Right lobe of liver (tissue), 6 donors: ENCODE measurements around the gene RAB38. TPM values are rescaled to one million over a fixed set of nuclear protein-coding genes. Genes with fewer than 3 reads are reported as not detected.
A peak's percentile ranks its signal among the peaks of the same experiment; 100 is the strongest.

ENCODE experiments used
- ATAC-seq, 4 donors: fragments of 200-7000 bp; cut with Tn5 transposase; one replicate each; pipeline ENCODE4 v1.9.1; 2020; ENCODE audit warnings: mild to moderate bottlenecking in 4 of 4, moderate library complexity in 4 of 4
- DNase-seq, 3 donors: peaks; one replicate each; pipeline ENCODE4 v3.0.0-alpha.2; 2020
- H3K27ac ChIP-seq, 3 donors: fragments of 200-600 bp; one replicate each; pipeline ENCODE4 v1.8.0; 2022
- H3K27me3 ChIP-seq, 2 donors: fragments of 200-600 bp; one replicate each; pipeline ENCODE4 v1.8.0; 2022
- H3K36me3 ChIP-seq, 4 donors: fragments of 200-600 bp; sonication (generic) in 1 of 4; one replicate each; pipeline versions ENCODE4 v1.5.1 to v1.8.0; 2017 to 2022; ENCODE audit warnings: control low read depth in 1 of 4
- H3K4me1 ChIP-seq, 4 donors: fragments of 200-600 bp; sonication (generic) in 1 of 4; one replicate each; pipeline versions ENCODE4 v1.5.1 to v1.8.0; 2017 to 2022; ENCODE audit warnings: control low read depth in 1 of 4
- H3K4me3 ChIP-seq, 3 donors: fragments of 200-600 bp; one replicate each; pipeline ENCODE4 v1.8.0; 2022
- H3K9me3 ChIP-seq, 4 donors: fragments of 200-600 bp; sonication (generic) in 1 of 4; one replicate each; pipeline versions ENCODE4 v1.5.1 to v1.8.0; 2017 to 2022; ENCODE audit warnings: control low read depth in 1 of 4
- POLR2A ChIP-seq: fragments of 450-650 bp; IDR thresholded peaks from one replicate; pipeline ENCODE4 v1.6.1; 2017; ENCODE audit warnings: antibody characterized with exemption, mild to moderate bottlenecking
- WGBS: methylation state at CpG from one replicate; pipeline ENCODE4 v1.1.6; 2018; ENCODE audit warnings: low coverage, low lambda C conversion rate; ENCODE audit not compliant: insufficient coverage; ENCODE audit errors: missing lambda C conversion rate; 5-methylcytosine and 5-hydroxymethylcytosine counted together
- intact Hi-C, 2 donors: fragments of 100-400 bp; cut with DNase I; formaldehyde crosslinking; loops; one replicate each; pipeline versions ENCODE4 v1.11.2 to v1.14.1; 2022
- long read RNA-seq: library from polyadenylated mRNA; unstranded; transcript quantifications from one replicate; pipeline ENCODE4 v2.0.0, GENCODE V29; 2019
- total RNA-seq, 6 experiments: library from RNA; depleted of rRNA in 2 of 6; stranded (reverse); fragments of >200 nt in 2 of 6; fragmentation: NEBNext Ultra II Directional in 3 of 6; extraction: Animal tissue kit (Norgen Biotek cat#: 25700) in 3 of 6; gene quantifications; one replicate each; pipeline versions ENCODE4 v1.1.0 to v1.2.4, GENCODE V29; 2016 to 2023
- TF ChIP-seq, protein P1 (sequence below), 4 donors: fragments of 200-600 bp in 3 of 4; fragments of 450-650 bp in 1 of 4; IDR thresholded peaks; one replicate each; pipeline versions ENCODE4 v1.5.1 to v1.8.0; 2016 to 2022; ENCODE audit warnings: antibody characterized with exemption in 4 of 4, mild to moderate bottlenecking in 2 of 4
- donor health status: DM: no; HTN: yes; CAD: no.
- donor health status: DM: no; HTN: no; CAD: no.
- donor health status: DM: no; HTN: no; CAD: no.
- donor health status: DM: no; HTN: yes; CAD: no.
- donor health status: DM: no; HTN: yes; CAD: no.

The RAB38 gene
- total RNA-seq, result 1 to 10 TPM in 1 of 6 experiments, under 1 TPM in 5; 0.19 to 1.0 (median 0.70) TPM
- long read RNA-seq, result 0 reads

DNA sequence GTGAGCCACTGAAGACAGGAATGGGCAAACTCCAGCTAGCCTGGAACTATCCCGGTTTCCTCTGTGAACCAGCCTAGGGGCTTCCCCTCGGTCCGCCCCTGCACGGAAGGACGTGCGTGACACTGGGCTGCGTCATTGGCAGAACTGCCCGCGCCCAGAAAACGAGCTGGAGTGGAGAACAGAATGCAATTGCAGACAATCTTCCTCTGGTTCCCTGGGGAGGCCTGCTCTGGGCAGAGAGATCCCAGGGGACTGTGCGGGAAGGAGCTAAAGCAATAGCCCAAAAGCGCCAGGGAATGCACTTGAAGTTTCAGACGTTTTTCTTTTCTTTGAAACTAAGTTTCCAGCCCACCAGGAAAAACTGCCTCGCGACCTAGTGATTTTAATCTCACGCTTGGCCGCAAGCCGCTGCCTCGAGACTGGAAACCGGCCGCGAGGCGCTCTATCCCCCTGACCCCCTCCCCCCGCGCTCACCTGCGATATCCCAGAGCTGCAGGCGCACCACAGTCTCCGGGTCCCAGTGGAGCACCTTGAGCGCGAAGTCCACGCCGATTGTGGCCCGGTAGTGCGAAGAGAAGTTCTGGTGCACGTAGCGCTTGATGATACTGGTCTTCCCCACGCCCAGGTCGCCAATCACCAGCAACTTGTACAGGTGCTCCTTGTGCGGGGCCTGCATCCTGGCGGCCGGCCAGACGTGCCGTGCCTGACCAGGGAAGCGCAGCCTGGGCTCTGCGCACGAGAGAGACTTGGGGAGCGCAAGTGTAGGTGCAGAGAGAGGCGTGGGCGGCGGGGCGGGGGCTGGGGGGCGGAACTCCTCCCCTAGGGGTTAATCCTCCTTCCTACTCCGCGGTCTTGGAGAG is at the start of gene RAB38:
RAB38 (minus strand) TSS at position 735 of the 860 bp plus-strand sequence; CDS start at position 676, 59 bp downstream.
- Histone ChIP-seq H3K4me3 (peak within 1 kb of the TSS; percentile 41 to 46 (median 41)), H3K27ac (no peak within 1 kb of the TSS), H3K36me3 (no peaks in the 10 kb centered on the region), H3K4me1 (peaks cover 0 to 2% (median 0%) of the 10 kb centered on the region in 4 donors), H3K9me3 (no peaks in the 10 kb centered on the region), H3K27me3 (no peaks in the 10 kb centered on the region)
- ATAC-seq (peak; percentile 78 to 94 (median 82)), DNase-seq (peak; percentile 51 to 70 (median 66))
- intact Hi-C loops, result no loop called here
- TF ChIP-seq, protein P1, sequence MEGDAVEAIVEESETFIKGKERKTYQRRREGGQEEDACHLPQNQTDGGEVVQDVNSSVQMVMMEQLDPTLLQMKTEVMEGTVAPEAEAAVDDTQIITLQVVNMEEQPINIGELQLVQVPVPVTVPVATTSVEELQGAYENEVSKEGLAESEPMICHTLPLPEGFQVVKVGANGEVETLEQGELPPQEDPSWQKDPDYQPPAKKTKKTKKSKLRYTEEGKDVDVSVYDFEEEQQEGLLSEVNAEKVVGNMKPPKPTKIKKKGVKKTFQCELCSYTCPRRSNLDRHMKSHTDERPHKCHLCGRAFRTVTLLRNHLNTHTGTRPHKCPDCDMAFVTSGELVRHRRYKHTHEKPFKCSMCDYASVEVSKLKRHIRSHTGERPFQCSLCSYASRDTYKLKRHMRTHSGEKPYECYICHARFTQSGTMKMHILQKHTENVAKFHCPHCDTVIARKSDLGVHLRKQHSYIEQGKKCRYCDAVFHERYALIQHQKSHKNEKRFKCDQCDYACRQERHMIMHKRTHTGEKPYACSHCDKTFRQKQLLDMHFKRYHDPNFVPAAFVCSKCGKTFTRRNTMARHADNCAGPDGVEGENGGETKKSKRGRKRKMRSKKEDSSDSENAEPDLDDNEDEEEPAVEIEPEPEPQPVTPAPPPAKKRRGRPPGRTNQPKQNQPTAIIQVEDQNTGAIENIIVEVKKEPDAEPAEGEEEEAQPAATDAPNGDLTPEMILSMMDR (IDR thresholded peaks at IDR 0.05), result no peak
- TF ChIP-seq POLR2A, result no peak
- WGBS, result 8% methylated on average over 17 of the region's 54 CpGs

DNA sequence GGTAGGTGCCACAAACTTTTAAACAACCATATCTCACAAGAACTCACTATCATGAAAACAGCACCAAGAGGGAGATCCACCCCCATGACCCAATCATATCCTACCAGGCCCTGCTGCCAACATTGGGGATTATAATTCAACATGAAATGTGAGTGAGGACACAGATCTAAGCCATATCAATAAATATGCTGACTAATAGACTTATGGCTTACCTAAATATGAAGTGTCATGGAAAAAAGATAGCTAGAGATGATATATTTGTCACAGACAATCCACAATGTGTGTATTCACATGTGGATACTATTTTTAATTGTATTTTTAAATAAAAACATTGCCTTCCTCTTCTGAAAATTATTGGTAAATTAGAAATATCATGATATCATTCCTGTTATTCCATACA is 38.2 kb upstream of the RAB38 start:
- Histone ChIP-seq H3K36me3 (no peaks in the 10 kb centered on the region), H3K27ac (no peak overlapping the region), H3K9me3 (no peaks in the 10 kb centered on the region), H3K4me1 (no peaks in the 10 kb centered on the region), H3K27me3 (no peaks in the 10 kb centered on the region), H3K4me3 (no peak overlapping the region)
- intact Hi-C loops, result no loop called here
- ATAC-seq, result no peak
- TF ChIP-seq POLR2A, result no peak
- TF ChIP-seq, protein P1 (IDR thresholded peaks at IDR 0.05), result no peak
- no peak for DNase-seq

DNA sequence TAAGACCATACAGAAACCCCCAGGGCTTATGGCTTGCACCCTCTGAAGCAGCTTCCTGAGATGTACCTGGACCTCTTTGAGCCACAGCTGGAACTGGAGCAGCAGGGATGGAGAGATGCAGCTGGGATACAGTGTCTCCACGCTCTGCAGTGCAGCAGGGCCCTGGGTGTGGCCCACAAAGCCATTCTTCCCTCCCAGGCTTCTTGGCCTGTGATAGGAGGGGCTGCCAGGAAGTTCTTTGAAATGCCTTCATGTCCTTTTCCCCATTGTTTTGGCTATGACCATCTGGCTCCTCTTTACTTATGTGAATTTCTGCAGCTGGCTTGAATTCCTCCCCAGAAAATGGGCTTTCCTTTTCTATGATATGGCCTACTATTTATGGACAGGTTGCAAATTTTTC is 37.1 kb upstream of the RAB38 start:
- WGBS, result no CpG with 5 or more reads among the region's 1 CpG
- H3K27me3 ChIP-seq, result no peaks in the 10 kb centered on the region
- H3K4me1 ChIP-seq, result no peaks in the 10 kb centered on the region
- H3K4me3 ChIP-seq, result no peak overlapping the region
- intact Hi-C loops, result no loop called here
- TF ChIP-seq, protein P1 (IDR thresholded peaks at IDR 0.05), result no peak
- no peak for TF ChIP-seq POLR2A
- no peak for DNase-seq
- ATAC-seq, result no peak
- H3K9me3 ChIP-seq, result no peaks in the 10 kb centered on the region
- no peak overlapping the region for H3K27ac ChIP-seq
- H3K36me3 ChIP-seq, result no peaks in the 10 kb centered on the region

DNA sequence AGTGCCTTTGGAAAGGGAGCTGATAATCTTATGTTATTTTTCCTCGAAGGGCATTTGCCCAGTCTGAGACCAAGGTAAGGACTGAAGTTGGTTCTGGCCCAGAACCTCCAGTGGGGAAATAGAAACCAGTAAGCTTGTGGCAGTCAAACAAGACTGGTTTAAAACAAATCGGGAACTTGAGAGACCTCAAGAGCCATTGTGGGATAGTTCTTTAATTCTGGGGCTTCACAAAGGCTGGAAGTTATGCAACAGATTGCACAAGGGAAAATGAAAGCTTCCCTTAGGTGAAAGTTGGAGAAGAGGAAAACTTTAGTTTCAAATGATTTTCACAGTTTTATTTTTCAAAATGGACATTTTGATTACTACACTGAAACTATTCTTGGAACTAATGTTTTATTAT is 33.5 kb upstream of the RAB38 start:
- TF ChIP-seq, protein P1 (IDR thresholded peaks at IDR 0.05), result no peak
- TF ChIP-seq POLR2A, result no peak
- peak; percentile 48 to 76 (median 63) for ATAC-seq
- no peak for DNase-seq
- H3K4me3 ChIP-seq, result no peak overlapping the region
- H3K27ac ChIP-seq, result no peak overlapping the region
- H3K4me1 ChIP-seq, result no peaks in the 10 kb centered on the region
- H3K27me3 ChIP-seq, result no peaks in the 10 kb centered on the region
- no peaks in the 10 kb centered on the region for H3K36me3 ChIP-seq
- no peaks in the 10 kb centered on the region for H3K9me3 ChIP-seq
- WGBS, result 23% methylated on average over 2 of the region's 2 CpGs
- intact Hi-C loops, result no loop called here
